Measurements from ENCODE around the gene URB2. TPM values are rescaled to one million over a fixed set of nuclear protein-coding genes. Genes with fewer than 3 reads are reported as not detected.
"Not testable (repeated sequence)": the region's sequence is repeated elsewhere in the genome, so short reads cannot be mapped to it uniquely, and the experiment has no call there.

URB2 gene
- polyA plus RNA-seq (ENCODE audit: insufficient read length), result 5.8 TPM

DNA sequence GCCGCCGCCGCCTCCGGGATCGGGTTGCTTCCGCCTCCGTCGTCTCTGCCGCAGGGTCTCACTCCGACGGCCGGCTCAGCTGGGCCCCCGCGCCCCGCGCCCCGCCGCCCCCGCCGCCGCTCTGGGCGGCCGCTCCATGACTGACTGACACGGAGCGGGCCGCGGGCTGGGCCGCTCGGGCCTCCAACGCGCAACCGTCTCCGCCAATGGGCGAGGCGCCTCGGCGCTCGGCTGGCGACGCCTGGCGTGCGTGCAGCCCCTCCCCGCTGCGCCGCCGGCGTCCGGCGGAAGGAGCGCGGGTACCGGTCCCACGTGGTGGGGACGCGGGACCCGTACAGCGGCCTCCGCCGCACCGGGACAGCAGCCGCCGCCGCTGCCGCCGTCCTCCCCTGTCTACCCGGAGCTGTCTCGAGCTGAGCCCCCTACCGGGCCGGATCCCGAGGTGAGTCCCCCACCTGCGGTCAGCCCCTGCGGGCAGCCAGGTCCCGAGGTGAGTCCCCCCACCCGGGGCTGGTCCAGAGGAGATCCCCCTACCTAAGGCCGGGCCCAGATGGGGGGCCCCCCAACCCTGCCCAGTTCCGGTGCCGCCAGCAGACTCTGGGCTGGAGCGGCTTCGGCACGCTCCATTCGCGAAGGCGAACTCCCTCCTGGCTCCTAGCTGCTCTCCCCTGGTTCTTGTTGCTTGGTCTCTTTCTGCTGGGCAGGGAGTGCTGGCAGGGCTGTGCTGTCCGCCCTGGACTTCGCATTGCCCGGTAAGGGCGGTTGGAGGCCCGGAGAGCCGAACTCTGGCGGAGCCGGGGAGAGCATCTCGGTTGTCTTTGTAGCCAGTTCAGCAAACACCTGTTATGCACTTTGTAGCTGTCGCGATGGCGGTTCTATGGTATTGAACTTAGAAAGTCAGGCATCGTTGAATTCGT, at the start of gene URB2, which contains the start of gene TAF5L:
URB2 (plus strand) TSS at position 333 of the 917 bp plus-strand sequence. CDS start 1,387 bp downstream, outside the sequence.
TAF5L (minus strand) TSS at position 208 of the 917 bp plus-strand sequence. CDS start 11,640 bp downstream, outside the sequence.
- DNase-seq, result peak; percentile 95

DNA sequence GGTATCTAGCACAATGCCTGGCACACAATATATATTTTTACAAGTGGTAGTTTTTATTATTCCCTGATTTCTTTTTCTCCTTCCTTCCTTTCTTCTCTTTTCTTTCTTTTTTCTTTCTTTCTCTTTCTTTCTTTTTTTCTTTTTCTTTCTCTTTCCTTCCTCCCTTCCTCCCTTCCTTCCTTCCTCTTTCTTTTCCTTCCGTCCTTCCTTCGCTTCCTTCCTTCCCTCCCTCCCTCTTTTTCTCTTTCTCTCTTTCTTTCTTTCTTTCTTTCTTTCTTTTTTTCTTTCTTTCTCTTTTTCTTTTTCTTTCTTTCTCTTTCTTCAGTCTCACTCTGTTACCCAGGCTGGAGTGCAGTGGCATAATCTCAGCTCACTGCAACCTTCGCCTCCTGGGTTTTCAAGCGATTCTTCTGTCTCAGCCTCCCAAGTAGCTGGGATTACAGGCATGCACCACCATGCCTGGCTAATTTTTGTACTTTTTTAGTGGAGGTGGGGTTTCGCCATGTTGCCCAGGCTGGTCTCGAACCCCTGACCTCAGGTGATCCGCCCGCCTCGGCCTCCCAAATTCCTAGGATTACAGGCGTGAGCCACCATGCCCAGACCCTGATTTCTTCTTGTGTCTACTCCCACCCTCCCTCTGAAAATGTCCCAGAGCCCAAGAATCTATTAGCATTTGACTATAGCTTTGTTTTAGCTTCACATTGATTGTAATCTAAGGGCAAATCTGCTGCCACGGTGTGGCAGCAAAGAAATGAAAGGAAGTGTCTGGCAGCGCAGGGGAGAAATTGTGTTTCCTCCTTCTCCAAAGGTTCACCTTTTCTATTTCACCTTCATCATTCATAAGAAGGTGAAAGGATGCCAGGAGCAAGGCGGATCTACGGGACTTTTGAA, 47.6 kb upstream of the URB2 start:
- DNase-seq, result no peak

DNA sequence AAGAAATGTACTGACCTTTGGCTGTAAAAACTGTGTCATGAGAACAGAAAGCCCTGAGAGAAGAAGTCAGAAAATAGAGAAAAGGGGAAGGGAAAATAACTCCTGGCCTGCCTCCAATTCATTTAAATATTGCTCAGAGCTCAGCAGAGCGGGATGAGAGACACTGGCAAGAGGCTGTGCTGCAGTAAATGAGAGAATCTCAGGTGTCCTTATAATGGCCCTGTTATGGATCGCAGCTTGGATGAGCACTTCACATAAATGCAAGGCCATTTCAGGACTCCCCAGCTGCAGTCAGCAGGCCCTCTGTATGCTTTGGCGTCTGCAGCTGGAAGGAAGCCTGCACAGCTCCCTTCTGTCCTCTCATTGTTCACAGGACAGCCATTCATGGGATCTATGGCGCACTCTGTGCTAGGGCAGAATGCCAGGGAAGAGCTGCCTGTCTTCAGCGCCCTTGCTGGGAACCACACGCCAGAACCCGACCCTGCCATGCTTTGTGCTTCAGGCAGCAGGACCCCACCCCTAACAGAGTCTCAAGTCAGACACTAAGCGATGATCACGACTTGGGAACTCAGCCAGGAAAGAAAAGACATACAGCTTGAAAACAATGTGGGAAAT, 46.9 kb upstream of the URB2 start:
- peak; percentile 75 for DNase-seq

DNA sequence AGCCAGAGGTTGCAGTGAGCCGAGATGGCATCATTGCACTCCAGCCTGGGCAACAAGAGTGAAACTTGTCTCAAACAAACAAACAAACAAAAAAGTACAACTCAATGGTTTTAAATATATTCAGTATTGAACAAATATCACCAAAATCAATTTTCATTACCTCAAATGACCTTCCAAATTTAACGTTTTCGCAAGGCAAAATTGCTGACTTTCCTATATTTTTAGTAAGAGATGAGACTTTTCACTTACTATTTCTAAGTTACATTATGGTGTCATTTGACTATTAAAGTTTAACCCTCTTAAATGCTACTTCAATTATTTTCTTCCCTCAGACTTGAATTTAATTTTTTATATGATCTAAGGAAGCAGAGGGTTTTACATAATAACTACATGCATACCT, 44.6 kb upstream of the URB2 start:
- no peak for DNase-seq

DNA sequence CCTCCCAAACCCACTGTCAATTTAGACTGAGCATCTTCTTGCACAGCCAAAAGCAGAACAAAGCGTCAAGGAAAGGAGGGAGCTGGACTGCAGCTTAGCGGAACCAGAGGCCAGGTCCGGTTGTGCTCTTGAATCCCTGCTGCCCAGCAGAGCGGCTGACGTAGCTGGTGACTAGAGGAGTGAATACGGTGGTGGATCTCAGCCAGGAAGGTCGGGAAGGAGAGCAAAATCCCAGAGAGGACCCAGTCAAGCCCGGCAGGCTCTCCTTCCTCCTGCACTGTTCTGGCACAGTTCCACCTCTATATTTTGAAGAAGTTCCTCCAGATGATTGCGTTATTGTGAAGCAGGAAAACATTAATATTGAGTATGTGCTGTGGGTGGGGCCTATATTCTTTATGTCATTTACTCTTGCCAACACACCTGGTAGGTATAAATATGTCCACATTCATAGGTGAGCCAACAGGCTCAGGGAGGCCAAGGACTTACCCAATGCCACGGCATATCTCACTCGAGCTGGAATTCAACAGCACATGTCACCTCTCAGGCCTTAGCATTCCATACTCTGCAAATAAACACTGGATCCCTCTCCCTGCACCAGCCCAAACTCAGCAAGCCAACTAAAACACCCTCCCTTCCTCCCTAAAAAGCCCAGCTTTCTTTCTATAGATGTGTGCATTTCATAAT, 43.9 kb upstream of the URB2 start:
- DNase-seq, result peak; percentile 21

DNA sequence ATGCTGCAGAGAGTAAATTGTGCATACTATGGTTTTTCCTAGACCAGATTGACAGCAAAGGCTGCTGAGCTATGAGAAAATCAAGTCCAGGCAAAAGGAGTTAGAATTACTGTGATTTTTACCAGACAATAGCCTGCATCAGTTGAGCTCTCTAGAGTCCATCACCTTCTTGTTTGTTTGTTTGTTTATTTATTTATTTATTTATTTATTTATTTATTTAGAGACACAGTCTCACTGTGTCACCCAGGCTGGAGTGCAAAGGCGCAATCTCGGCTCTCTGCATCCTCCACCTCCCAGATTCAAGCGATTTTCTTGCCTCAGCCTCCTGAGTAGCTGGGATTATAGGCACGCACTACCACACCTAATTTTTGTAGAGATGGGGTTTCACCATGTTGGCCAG, 43.3 kb upstream of the URB2 start:
- no peak for DNase-seq

DNA sequence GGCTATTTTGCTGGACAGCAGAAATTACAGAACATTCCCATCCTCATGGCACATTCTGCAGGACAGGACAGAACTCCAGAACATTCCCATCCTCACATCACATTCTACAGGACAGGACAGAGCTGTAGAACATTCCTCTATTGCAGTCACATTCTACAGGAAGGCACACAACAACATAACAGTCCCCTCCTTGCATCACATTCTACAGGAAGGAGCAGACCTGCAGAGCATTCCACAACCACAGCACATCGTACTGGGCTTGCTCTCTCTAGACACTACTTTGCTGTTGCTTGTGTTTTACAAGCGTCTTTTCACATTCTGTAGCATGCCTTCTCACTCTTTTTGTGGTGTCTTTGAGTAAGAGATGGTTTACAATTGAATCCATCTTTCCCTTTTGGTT, 40.7 kb upstream of the URB2 start:
- DNase-seq, result no peak

DNA sequence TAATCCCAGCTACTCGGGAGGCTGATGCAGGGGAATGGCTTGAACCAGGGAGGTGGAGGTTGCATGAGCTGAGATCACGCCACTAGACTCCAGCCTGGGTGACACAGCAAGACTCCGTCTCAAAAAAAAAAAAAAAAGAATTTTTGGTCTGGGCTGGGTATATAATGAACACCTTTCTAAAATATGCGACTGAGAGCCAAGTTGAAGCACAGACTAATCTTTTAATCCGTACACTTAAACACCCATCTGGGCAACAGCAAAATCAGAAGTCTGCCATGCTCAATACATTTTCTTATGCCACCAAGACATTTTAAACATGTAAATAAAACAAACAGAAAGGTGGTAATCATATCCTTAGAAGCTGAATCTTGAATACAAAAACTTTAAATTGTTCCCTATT, 35.9 kb upstream of the URB2 start:
- no peak for DNase-seq

DNA sequence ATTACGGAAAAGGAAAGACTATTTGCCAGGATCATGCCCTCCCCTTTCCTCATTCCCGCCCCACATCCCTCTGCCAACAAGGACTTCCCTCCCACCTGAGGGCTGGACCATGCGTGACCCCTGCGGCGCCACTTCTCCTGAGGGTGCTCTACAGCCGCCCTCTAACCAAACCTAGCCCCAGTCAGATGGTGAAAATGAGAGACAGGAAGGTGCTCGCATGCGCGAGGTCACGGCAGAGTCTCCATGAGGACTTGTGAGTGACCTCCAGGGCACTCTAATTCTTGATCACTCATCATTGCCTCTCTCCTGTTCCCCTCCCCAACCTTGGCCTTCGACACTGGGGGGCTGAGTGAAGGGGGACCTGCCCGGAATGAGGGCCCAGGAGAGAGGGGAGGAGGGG, 32.2 kb upstream of the URB2 start:
- DNase-seq, result no peak

DNA sequence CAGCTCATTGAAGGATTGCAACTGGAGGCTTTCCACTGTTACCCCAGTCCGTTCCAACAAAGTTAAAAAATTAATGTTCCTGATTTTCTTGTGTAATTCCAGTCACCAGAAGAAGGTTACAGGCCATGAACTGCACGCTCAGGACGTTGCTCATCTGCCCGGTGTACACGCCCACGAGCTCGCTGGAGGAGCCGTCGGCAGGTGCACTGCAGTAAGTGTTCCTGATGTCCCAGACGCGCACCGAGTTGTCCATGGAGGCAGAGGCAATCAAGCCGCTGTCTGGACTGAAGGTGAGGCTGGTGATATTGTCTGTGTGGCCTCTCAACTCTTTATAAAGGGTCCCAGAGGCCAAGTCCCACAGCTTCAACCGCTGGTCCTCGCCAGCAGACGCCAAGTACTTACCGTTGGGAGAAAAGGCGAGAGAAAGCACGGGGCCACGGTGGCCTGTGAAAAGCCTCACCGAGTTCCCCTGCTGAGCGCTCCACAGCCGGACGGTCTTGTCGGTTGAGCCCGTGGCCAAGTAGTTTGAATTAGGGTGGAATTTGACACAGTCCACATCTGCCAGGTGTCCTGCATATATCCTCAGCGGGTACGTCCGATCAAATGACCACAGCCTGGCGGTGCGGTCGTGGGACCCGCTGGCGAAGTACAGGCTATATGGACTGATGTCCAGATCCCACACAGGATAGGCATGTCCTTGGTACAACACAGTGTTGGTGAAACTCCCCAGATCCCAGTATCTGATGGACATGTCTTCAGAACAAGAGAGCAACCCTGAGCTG, 31.6 kb upstream of the URB2 start:
- DNase-seq, result no peak

DNA sequence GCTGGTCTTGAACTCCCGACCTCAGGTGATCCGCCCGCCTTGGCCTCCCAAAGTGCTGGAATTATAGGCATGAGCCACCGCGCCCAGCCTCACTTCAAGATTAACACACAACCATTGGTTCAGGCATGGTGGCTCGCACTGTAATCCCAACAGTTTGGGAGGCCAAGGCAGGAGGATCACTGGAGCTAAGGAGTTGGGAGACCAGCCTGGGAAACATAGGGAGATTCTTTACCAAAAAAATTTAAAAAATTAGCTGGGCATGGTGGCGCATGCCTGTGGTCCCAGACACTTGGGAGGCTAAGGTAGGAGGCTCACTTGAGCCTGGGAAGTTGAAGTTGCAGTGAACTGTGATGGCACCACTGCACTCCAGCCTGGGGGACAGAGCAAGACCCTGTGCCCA, 30.2 kb upstream of the URB2 start:
- DNase-seq, result not testable (repeated sequence)

DNA sequence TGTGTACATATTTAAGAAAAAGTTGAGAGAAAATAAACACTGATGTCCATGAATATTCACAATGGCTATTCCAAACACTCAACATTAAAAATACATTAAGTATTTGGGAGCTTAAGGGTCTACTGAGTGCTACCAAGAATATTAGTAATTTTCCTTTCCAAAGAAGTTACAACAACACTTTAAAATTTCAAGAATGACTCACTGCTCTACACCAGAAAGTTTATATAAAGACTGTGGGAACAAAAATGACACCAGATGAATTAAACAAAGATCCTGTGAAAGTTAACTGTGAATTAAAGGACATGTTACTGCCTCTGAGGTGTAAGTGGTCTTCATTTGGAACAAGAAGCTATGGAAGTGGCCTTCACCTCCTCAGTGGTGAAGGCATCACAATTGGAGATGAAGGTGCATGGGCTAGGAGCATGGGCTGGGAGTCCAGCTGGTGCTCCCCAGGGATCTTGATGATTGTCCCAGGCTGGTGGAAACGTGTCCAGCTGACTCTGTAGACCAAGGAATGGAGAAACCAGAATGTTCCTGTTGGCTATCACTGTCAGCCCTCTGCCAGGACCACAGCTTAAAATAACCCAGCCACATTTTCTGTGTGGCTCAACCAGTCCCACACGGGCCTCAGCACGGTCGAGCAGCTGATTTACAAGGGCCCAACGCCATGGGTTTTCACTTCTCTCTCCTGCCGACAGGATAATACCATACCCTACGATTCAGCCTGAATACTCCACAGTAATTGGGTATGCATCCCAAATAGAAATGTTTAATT, 28.9 kb upstream of the URB2 start:
- no peak for DNase-seq

DNA sequence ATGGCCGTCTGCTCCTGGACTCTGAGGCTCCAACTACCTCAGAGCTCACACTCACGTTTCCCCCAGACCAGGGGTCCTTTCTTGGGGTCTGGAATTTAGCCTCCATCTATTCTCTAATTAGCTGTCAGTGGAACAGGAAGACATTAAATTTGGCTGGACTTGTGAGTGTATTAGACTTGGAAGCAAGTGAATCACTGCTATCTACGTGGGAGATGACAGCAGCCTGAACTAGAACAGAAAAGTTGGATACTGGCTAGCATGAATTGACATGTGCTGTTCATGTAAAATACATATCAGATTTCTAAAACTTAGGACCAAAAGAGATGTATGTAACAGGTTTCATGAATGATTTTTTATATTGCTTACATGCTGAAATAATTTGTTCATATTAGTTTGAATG, 28.2 kb upstream of the URB2 start:
- no peak for DNase-seq

DNA sequence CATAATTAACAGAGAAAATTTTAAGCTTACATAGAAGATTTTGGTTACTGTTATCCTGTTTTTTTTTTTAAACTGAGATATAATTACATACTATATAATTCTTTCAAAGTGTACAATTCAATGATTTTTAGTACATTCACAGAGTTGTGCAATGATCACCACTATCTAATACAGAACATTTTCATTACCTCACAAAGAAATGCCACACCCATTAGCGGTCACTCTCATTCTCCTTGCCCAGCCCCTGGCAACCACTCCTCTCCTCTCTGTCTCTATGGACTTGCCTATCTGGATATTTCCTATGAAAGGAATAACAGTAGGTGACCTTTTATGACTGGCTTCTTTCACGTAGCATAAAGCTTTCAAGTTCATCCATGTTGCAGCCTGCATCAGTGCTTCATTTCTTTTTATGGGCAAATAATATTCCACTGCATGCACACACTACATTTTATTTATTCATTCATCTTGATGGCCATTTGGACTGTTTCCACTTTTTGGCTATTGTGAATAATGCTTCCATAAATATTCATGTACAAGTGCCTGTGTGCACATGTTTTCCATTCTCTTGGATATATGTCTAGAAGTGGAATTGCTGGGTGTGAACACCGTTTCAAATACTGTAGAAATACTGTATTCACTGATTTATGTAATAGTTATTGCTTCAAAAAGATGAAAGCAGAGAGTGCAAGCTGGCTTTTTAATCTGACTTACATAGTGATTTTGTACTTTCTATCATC, 26.7 kb upstream of the URB2 start:
- no peak for DNase-seq

DNA sequence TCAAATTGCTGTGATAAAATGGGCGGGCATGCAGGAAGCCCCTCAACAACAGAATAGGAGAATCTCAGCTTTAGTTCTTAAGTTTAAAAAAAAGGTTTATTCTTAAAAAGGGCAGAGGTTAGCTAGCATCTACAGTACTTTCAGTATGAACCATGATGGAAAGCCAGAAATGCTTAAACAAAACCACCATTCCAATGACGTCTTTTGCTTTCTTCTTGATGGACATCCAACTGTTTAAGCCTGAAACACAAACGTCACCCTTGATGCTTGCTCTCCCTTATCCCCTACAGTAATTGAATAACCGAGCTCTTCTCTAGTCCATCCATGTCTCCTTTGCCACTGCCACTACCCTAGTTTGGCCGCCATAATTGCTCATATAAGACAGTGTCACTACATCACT, 25.8 kb upstream of the URB2 start:
- no peak for DNase-seq

DNA sequence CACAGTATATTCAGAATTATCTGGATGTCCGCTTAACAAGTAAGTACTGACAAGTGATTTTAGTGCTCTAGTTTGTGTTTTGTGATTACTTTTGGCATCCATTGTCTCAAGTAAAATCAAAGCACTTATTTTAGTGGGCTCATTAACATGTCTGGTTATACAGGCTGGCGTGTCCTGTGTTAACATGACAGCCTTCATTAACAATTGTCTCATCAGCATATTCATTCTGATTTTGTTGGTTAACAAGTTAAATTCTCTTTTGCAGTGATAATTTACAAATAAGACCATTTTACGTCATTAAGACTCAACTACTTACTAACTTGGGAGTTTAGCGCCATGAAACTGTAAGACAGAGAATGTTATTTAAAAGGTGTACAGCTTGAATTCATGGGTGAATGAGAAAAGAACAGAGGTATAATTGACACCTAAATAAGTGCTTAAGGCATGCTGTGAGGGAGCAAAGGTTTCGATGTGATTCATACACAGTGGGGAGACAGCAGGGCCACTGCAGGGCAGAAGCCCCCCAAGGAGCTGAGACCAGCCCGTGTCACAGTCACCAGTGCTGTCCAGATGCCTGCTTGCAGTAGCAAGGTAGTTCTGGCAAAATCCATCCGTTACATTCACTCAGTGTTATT, 22.6 kb upstream of the URB2 start:
- DNase-seq, result no peak

DNA sequence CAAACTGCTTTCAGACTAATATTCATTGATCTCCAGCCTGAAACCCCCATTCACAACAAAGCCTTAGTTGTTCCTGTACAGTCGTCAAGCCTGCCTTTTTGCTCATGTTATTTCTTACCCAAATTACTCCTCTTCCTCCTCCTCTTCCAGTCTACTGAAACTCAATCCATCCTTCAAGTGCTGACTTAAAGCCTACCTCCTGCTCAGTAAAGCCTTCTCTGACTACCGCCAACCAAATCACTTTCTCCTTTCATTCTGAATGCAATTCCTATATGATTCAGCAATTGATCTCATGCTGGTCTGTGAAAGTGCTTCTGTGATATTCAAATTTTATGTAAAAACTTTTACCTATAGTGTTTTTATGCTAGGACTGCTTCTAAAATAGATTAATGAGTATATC, 18.7 kb upstream of the URB2 start:
- no peak for DNase-seq

DNA sequence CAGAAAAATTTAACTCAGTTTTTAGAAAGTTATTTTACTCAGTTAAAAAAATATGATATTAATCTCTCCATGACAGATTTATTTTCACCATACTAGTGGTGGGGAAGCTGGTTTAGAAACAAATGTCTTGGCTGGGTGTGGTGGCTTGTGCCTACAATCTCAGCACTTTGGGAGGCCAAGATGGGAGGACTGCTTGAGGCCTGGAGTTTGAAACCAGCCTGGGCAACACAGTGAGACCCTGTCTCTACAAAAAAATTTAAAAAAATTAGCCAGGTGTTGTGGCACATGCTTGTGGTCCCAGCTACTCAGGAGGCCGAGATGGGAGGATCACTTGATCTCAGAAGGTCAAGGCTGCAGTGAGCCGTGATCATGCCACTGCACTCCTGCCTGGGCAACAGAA, 17.5 kb upstream of the URB2 start:
- DNase-seq, result no peak

DNA sequence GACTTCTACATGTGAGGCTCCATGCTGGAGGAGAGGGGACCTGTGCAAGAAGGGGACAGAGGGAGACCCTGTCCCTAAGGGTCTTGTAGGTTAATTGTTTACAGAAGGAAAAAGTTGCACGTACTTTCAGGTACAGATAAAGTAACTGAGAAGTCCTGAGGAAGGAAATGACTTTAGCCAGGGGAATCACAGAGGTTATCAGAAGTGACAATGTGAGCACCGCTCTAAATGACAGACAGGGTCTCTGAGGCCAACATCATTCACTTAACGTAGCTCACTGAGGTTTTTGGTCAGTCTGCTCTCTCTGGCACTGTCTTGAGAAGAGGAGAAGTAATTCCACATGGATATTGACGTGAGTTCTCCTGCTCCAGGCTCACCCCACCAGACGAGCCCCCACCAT, 12.1 kb upstream of the URB2 start:
- DNase-seq, result no peak

Data from hindlimb muscle (tissue), 1 donor.